ENCODE results near the gene CPD.
"Not testable (repeated sequence)": the region's sequence is repeated elsewhere in the genome, so short reads cannot be mapped to it uniquely, and the experiment has no call there.

CPD gene

GRCh38 chr17:30398328-30399041 is 19.8 kb downstream of the CPD start:
- CTCF ChIA-PET = no interaction called here
- no peak overlapping the region for H3K27ac ChIP-seq
- TF ChIP-seq CTCF (conservative IDR thresholded peaks at IDR 0.05; ENCODE audit: low read depth) = no peak
- DNase-seq (ENCODE audit: low spot score) = no peak
- POLR2A ChIA-PET (ENCODE audit: low non-redundant PET) = no interaction called here

- ChIA-PET POLR2A (ENCODE audit: low non-redundant PET) (no interaction called here), CTCF (no interaction called here)
- H3K27ac ChIP-seq = no peak overlapping the region
- no peak for DNase-seq (ENCODE audit: low spot score)
- no peak for TF ChIP-seq CTCF (conservative IDR thresholded peaks at IDR 0.05; ENCODE audit: low read depth)
Observed at GRCh38 chr17:30401097-30401496, 22.4 kb downstream of the CPD start.

DNA sequence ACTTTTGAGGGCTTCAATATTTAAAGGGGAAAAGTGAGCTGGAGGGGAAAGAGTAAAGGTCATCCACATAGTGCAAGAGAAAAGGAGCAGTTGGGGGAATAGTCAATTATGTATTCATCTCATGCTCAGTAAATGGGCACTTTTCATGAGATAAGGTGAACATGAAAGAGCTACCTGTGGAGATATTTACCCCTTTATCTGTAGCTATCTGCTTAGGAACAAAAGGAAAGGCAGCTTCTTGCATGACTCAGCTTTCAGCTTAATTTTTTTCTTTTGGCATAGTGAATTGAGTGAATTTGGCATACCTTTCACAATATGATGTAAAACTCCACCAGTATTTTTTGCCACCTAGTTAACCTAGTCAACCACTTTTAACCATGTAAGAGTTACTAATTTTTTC is 26.4 kb downstream of the CPD start:
- no peak for TF ChIP-seq CTCF (conservative IDR thresholded peaks at IDR 0.05; ENCODE audit: low read depth)
- CTCF ChIA-PET = interaction anchor here (0.6 to 0.7 kb wide), 2 partner anchors 9 to 18 kb away, joined by 3 read pairs; no protein-coding TSS in a partner anchor
- POLR2A ChIA-PET (ENCODE audit: low non-redundant PET) = no interaction called here
- no peak overlapping the region for H3K27ac ChIP-seq
- DNase-seq (ENCODE audit: low spot score) = no peak

DNA sequence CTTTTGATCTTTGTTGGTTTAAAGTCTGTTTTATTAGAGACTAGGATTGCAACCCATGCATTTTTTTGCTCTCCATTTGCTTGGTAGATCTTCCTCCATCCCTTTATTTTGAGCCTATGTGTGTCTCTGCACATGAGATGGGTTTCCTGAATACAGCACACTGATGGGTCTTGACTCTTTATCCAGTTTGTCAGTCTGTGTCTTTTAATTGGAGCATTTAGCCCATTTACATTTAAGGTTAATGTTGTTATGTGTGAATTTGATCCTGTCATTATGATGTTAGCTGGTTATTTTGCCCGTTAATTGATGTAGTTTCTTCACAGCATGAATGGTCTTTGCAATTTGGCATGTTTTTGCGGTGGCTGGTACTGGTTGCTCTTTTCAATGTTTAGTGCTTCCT is 31.9 kb downstream of the CPD start:
- H3K27ac ChIP-seq; CTCF ChIA-PET; POLR2A ChIA-PET (ENCODE audit: low non-redundant PET); DNase-seq (ENCODE audit: low spot score): not testable (repeated sequence)

- CTCF ChIA-PET; DNase-seq (ENCODE audit: low spot score); H3K27ac ChIP-seq: not testable (repeated sequence)
- POLR2A ChIA-PET (ENCODE audit: low non-redundant PET) = interaction anchor here (0.6 kb wide), 1 partner anchor 478 kb away, joined by 3 read pairs; no protein-coding TSS in a partner anchor
Observed at GRCh38 chr17:30412008-30412496, 33.3 kb downstream of the CPD start.

DNA sequence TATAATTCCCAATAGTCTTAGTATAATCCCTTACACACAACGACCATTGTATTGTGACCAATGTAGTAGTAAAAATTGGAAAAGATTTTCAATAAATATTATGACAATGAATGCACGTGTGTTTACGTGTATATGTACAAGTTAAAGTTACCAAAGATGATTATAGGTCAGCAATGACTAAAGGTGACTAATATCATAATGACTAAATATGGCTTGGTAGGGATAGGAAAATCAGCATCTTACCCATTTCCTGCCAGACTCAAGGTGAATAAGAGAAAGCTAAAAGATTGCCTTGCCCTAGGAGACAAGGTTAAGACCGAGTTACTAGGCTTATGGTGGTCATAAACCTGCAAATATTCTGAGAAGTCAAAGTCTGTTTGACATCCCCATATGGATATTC is 34.4 kb downstream of the CPD start:
- TF ChIP-seq CTCF (conservative IDR thresholded peaks at IDR 0.05; ENCODE audit: low read depth) = no peak
- ChIA-PET CTCF (no interaction called here), POLR2A (ENCODE audit: low non-redundant PET) (no interaction called here)
- no peak overlapping the region for H3K27ac ChIP-seq
- peak; percentile 85 for DNase-seq (ENCODE audit: low spot score)

GRCh38 chr17:30414486-30414885 is 35.8 kb downstream of the CPD start:
- ChIA-PET CTCF (no interaction called here), POLR2A (ENCODE audit: low non-redundant PET) (no interaction called here)
- no peak overlapping the region for H3K27ac ChIP-seq
- DNase-seq (ENCODE audit: low spot score) = no peak
- TF ChIP-seq CTCF (conservative IDR thresholded peaks at IDR 0.05; ENCODE audit: low read depth) = no peak

Measured in RWPE1 (cell line).